ENCODE data around the gene CTBP2. TPM values are rescaled to one million over a fixed set of nuclear protein-coding genes. Genes with fewer than 3 reads are reported as not detected.

Gene CTBP2
- total RNA-seq, 1 donor, result 74.3 TPM

- no peak for DNase-seq (ENCODE audit: low read depth)
- TF ChIP-seq CTCF (IDR thresholded peaks at IDR 0.05; ENCODE audit: insufficient read depth, low read depth, low read length), result no peak
Observed at GRCh38 chr10:124946945-124947344, 213.4 kb downstream of the CTBP2 start.

GRCh38 chr10:124944982-124945381, 215.4 kb downstream of the CTBP2 start:
- no peak overlapping the region for H3K4me3 ChIP-seq (ENCODE audit: low read depth, low read length)
- no peak for TF ChIP-seq CTCF (IDR thresholded peaks at IDR 0.05; ENCODE audit: insufficient read depth, low read depth, low read length)
- peak; percentile 63 for DNase-seq (ENCODE audit: low read depth)

More at GRCh38 chr10:124946945-124947344, 213.4 kb downstream of the CTBP2 start:
- H3K4me3 ChIP-seq (ENCODE audit: low read depth, low read length), result no peak overlapping the region

DNA sequence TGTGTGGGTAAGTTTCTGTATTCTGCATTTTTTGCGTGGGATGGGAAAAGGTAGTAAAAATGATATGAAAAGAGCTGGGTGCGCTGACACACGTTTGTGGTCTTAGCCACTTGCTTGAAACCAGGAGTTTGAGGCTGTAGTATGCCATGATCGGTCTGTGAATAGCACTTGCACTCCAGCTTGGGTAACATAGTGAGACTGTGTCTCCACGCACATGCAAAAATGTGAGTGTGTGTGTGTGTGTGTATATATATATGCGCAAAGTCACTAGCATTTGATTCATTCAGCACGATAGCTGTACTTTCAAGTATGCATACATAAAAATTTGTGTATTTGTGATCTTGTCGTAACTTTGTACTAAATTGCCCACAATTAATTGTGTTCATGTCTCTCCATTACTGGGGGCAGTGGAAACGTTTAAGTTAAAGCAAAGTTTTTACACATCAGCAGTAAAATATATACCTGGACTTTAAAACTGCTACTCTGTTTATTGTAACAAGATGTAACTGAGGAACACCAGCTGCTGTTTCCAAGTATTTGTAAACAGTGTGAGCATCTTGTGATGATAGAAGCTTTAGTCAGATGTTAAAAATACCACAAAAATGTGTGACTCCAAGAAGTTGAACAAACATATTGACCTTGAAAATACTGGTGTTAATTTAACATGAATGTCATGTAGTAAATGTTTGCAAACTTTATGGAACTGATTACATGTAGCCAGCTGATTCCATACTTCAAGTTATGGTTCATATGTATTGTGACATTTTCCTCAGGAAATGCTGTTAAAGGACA, 216.9 kb downstream of the CTBP2 start:
- DNase-seq (ENCODE audit: low read depth), result peak; percentile 98
- no peak for TF ChIP-seq CTCF (IDR thresholded peaks at IDR 0.05; ENCODE audit: insufficient read depth, low read depth, low read length)
- H3K4me3 ChIP-seq (ENCODE audit: low read depth, low read length), result peak overlapping the region; percentile 3

DNA sequence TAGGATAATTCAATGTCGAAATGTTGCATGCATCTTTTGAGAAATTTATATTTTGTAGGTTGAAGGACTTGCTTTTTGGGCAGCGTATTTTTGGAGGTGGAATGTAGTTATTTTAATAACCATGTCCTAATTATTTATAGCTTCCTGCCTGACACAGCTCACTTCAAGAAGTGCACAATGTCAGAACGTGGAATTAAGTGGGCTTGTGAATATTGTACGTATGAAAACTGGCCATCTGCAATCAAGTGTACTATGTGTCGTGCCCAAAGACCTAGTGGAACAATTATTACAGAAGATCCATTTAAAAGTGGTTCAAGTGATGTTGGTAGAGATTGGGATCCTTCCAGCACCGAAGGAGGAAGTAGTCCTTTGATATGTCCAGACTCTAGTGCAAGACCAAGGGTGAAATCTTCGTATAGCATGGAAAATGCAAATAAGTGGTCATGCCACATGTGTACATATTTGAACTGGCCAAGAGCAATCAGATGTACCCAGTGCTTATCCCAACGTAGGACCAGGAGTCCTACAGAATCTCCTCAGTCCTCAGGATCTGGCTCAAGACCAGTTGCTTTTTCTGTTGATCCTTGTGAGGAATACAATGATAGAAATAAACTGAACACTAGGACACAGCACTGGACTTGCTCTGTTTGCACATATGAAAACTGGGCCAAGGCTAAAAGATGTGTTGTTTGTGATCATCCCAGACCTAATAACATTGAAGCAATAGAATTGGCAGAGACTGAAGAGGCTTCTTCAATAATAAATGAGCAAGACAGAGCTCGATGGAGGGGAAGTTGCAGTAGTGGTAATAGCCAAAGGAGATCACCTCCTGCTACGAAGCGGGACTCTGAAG, 217.8 kb downstream of the CTBP2 start:
- H3K4me3 ChIP-seq (ENCODE audit: low read depth, low read length), result no peak overlapping the region
- no peak for TF ChIP-seq CTCF (IDR thresholded peaks at IDR 0.05; ENCODE audit: insufficient read depth, low read depth, low read length)
- peak; percentile 30 for DNase-seq (ENCODE audit: low read depth)

DNA sequence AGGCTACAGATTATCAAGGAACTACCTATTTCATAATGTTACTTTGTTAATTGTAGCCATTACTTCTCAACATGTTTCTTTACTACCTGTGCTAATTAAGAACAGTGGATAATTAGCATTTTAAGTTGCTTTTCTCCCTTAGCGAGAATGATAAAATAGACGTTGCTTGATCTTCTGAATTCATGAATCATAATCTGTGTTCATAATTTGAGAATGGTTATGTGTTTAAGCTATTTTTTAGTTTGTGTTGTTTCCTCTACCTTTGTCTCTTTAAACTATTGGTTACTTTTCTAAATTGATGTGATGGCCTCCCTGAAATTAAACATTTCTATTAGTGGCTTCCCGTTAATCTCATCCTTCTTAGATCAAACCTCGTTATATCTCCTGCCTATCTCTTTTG, 218.5 kb downstream of the CTBP2 start, which contains the start of gene ZRANB1:
Gene ZRANB1 (plus strand): TSS at position 301 of the 400 bp plus-strand sequence. CDS start 371 bp downstream, outside the sequence.
- no peak for TF ChIP-seq CTCF (IDR thresholded peaks at IDR 0.05; ENCODE audit: insufficient read depth, low read depth, low read length)
- DNase-seq (ENCODE audit: low read depth), result no peak
- no peak within 1 kb of the TSS for H3K4me3 ChIP-seq (ENCODE audit: low read depth, low read length)

DNA sequence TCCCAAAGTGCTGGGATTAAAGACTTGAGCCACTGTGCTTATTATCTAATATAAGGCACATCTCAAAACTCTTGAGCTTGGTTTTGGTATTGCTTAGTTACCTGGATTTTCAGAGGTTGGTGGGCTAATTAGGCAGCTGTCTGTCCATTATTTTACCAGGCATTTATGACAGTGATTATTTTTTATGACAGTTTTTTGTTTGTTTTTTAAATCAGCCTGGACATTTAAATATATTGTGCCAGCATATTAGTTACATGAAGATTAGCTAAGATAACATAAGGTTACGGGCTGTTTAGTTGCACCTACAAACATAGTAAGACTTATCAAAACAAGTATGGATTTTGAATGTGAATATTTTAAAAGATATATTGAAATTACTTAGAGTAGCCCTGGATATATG, 221.1 kb downstream of the CTBP2 start:
- TF ChIP-seq CTCF (IDR thresholded peaks at IDR 0.05; ENCODE audit: insufficient read depth, low read depth, low read length), result no peak
- H3K4me3 ChIP-seq (ENCODE audit: low read depth, low read length), result no peak overlapping the region
- DNase-seq (ENCODE audit: low read depth), result no peak
